HCT116 (cell line): ENCODE measurements around the gene PPM1E. TPM values are rescaled to one million over a fixed set of nuclear protein-coding genes. Genes with fewer than 3 reads are reported as not detected.

Source experiments
- ATAC-seq: fragments of 200-7000 bp; cut with Tn5 transposase; 2 replicates; pipeline ENCODE4 v1.9.1; 2020; ENCODE audit warnings: mild to moderate bottlenecking, moderate library complexity
- BruUV-seq: library from RNA; stranded (reverse); fragments of 400-500 nt; replicated peaks from 2 replicates; lab custom pipeline; 2021; lab: Mats Ljungman, UMichigan
- CTCF ChIA-PET: fragments of 300-600 bp; sonication (Branson Sonifier 250); formaldehyde crosslinking; loops from one replicate; lab custom pipeline; 2021; ENCODE audit warnings: antibody characterized with exemption; lab: Charles Lee
- POLR2A ChIA-PET: fragments of 300-600, 350-600 bp; sonication (Branson Sonifier 250); formaldehyde crosslinking; loops from one replicate; lab custom pipeline; 2021; ENCODE audit warnings: antibody characterized with exemption; lab: Charles Lee
- RAD21 ChIA-PET, 2 experiments: fragments of 300-600 bp; sonication (Branson Sonifier 250); formaldehyde crosslinking; loops; one replicate each; lab custom pipeline; 2023; ENCODE audit warnings: low total read pairs in 2 of 2; ENCODE audit not compliant: uncharacterized antibody in 2 of 2, unreplicated experiment in 2 of 2, low non-redundant PET in 1 of 2; lab: Charles Lee
- DNase-seq: peaks from one replicate; pipeline ENCODE4 v3.0.0-alpha.2; 2010; ENCODE audit warnings: low read depth, low spot score
- H2AFZ ChIP-seq: fragments of 200-600 bp; shearing (Covaris generic), sonication (generic); 2 replicates; pipeline ENCODE4 v1.6.1; 2017; ENCODE audit warnings: low read depth, mixed run types, mixed read lengths, antibody characterized with exemption, low read length; ENCODE audit not compliant: poor library complexity, severe bottlenecking
- H3K27ac ChIP-seq: 2 replicates; pipeline ENCODE4 v1.5.1; 2012; ENCODE audit warnings: low read depth, low read length
- H3K27me3 ChIP-seq: fragments of 200-600 bp; sonication (generic); 2 replicates; pipeline ENCODE4 v1.6.1; 2016; ENCODE audit warnings: mixed run types, low read length, mixed read lengths; ENCODE audit not compliant: insufficient read depth
- H3K36me3 ChIP-seq, 2 experiments: fragments of 200-500 bp in 1 of 2; fragments of 200-600 bp in 1 of 2; sonication (Bioruptor generic) in 1 of 2; sonication (generic) in 1 of 2; 2 replicates each; pipeline versions ENCODE4 v1.5.1 to v1.6.1; 2014 to 2016; ENCODE audit warnings: low read length in 2 of 2, inconsistent platforms in 1 of 2, mixed read lengths in 1 of 2, mixed run types in 1 of 2; ENCODE audit not compliant: insufficient read depth in 2 of 2, control insufficient read depth in 1 of 2
- H3K4me1 ChIP-seq, 2 experiments: fragments of 200-600 bp in 1 of 2; sonication (generic) in 1 of 2; 2 replicates each; pipeline versions ENCODE4 v1.5.1 to v1.6.1; 2012 to 2017; ENCODE audit warnings: low read length in 2 of 2, inconsistent platforms in 1 of 2, mild to moderate bottlenecking in 1 of 2, mixed read lengths in 1 of 2, mixed run types in 1 of 2, moderate library complexity in 1 of 2; ENCODE audit not compliant: insufficient read depth in 2 of 2, control insufficient read depth in 1 of 2
- H3K4me2 ChIP-seq: fragments of 200-600 bp; sonication (generic); 2 replicates; pipeline ENCODE4 v1.6.1; 2017; ENCODE audit warnings: mixed run types, low read length, mixed read lengths
- H3K4me3 ChIP-seq, 2 experiments: fragments of 200-600 bp in 1 of 2; sonication (generic) in 1 of 2; replicated peaks in 1 of 2; 2 replicates each; pipeline ENCODE4 v1.5.1; 2011 to 2016; ENCODE audit warnings: low read length in 2 of 2, control low read depth in 1 of 2, low read depth in 1 of 2, mild to moderate bottlenecking in 1 of 2, mixed read lengths in 1 of 2, mixed run types in 1 of 2
- H3K79me2 ChIP-seq: fragments of 200-600 bp; sonication (generic); 2 replicates; pipeline ENCODE4 v1.6.1; 2017; ENCODE audit warnings: mild to moderate bottlenecking, mixed run types, low read length, moderate library complexity, mixed read lengths; ENCODE audit not compliant: insufficient read depth
- H3K9ac ChIP-seq: fragments of 200-600 bp; sonication (generic); 2 replicates; pipeline ENCODE4 v1.6.1; 2016; ENCODE audit warnings: low read length, mixed read lengths
- H3K9me2 ChIP-seq: fragments of 200-600 bp; sonication (generic), shearing (Covaris generic); 2 replicates; pipeline ENCODE4 v1.6.1; 2017; ENCODE audit warnings: mixed run types, mild to moderate bottlenecking, moderate library complexity; ENCODE audit not compliant: insufficient read depth
- H3K9me3 ChIP-seq, 2 experiments: fragments of 200-500 bp in 1 of 2; fragments of 200-600 bp in 1 of 2; sonication (Bioruptor generic) in 1 of 2; sonication (generic) in 1 of 2; 2 replicates each; pipeline ENCODE4 v1.6.1; 2014 to 2017; ENCODE audit warnings: low read length in 2 of 2, mixed read lengths in 2 of 2, inconsistent platforms in 1 of 2, low read depth in 1 of 2, mild to moderate bottlenecking in 1 of 2, mixed run types in 1 of 2, moderate library complexity in 1 of 2; ENCODE audit not compliant: control insufficient read depth in 1 of 2, insufficient read depth in 1 of 2
- H4K20me1 ChIP-seq: fragments of 200-600 bp; sonication (generic), shearing (Covaris generic); 2 replicates; pipeline ENCODE4 v1.6.1; 2017; ENCODE audit warnings: mixed run types, mild to moderate bottlenecking, moderate library complexity; ENCODE audit not compliant: insufficient read depth
- ATF3 ChIP-seq: IDR thresholded peaks from 2 replicates; pipeline ENCODE4 v1.6.1; 2012
- CBX3 ChIP-seq: IDR thresholded peaks from 2 replicates; pipeline ENCODE4 v1.6.1; 2012; ENCODE audit warnings: low read depth
- CEBPB ChIP-seq: IDR thresholded peaks from 2 replicates; pipeline ENCODE4 v1.6.1; 2012; ENCODE audit warnings: low read depth
- EZH2 ChIP-seq: fragments of 200-600 bp; sonication (generic); IDR thresholded peaks from 2 replicates; pipeline ENCODE4 v1.6.1; 2017; ENCODE audit warnings: antibody characterized with exemption, mixed run types
- EZH2phosphoT487 ChIP-seq: fragments of 200-600 bp; IDR thresholded peaks from 2 replicates; pipeline ENCODE4 v1.6.1; 2018; ENCODE audit warnings: antibody characterized with exemption, borderline replicate concordance
- POLR2AphosphoS5 ChIP-seq: IDR thresholded peaks from 2 replicates; pipeline ENCODE4 v1.6.1; 2011; ENCODE audit warnings: mild to moderate bottlenecking, low read depth, low read length, moderate library complexity
- SP1 ChIP-seq: IDR thresholded peaks from 2 replicates; pipeline ENCODE4 v1.6.1; 2012; ENCODE audit warnings: low read depth
- YY1 ChIP-seq: IDR thresholded peaks from 2 replicates; pipeline ENCODE4 v1.6.1; 2011; ENCODE audit warnings: low read length, low read depth, moderate library complexity, mild to moderate bottlenecking; ENCODE audit not compliant: insufficient replicate concordance; ENCODE audit errors: extremely low read depth
- intact Hi-C: fragments of 100-400 bp; cut with micrococcal nuclease; formaldehyde crosslinking; loops from 2 replicates; pipeline ENCODE4 v1.10.0; 2022
- total RNA-seq: library from RNA; stranded (reverse); gene quantifications from one replicate; pipeline ENCODE4 v1.2.1, GENCODE V29; 2021; ENCODE audit not compliant: unreplicated experiment
- TF ChIP-seq, protein P1 (sequence below): IDR thresholded peaks from 2 replicates; pipeline ENCODE4 v1.6.1; 2012; ENCODE audit warnings: low read depth

The PPM1E gene
- total RNA-seq, 1 experiment from 2014 or later: 0.02 TPM

- TF ChIP-seq SP1 (no peak), CEBPB (no peak), EZH2 (no peak), EZH2phosphoT487 (no peak), ATF3 (no peak), CBX3 (no peak), POLR2AphosphoS5 (no peak), YY1 (no peak)
- TF ChIP-seq, protein P1, sequence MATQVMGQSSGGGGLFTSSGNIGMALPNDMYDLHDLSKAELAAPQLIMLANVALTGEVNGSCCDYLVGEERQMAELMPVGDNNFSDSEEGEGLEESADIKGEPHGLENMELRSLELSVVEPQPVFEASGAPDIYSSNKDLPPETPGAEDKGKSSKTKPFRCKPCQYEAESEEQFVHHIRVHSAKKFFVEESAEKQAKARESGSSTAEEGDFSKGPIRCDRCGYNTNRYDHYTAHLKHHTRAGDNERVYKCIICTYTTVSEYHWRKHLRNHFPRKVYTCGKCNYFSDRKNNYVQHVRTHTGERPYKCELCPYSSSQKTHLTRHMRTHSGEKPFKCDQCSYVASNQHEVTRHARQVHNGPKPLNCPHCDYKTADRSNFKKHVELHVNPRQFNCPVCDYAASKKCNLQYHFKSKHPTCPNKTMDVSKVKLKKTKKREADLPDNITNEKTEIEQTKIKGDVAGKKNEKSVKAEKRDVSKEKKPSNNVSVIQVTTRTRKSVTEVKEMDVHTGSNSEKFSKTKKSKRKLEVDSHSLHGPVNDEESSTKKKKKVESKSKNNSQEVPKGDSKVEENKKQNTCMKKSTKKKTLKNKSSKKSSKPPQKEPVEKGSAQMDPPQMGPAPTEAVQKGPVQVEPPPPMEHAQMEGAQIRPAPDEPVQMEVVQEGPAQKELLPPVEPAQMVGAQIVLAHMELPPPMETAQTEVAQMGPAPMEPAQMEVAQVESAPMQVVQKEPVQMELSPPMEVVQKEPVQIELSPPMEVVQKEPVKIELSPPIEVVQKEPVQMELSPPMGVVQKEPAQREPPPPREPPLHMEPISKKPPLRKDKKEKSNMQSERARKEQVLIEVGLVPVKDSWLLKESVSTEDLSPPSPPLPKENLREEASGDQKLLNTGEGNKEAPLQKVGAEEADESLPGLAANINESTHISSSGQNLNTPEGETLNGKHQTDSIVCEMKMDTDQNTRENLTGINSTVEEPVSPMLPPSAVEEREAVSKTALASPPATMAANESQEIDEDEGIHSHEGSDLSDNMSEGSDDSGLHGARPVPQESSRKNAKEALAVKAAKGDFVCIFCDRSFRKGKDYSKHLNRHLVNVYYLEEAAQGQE: no peak
- H3K4me1 ChIP-seq: peaks cover 4 to 8% of the 10 kb centered on the region in 2 experiments; a peak in 3 of 4 replicates
- ChIA-PET CTCF (no interaction called here), RAD21 (no interaction called here), POLR2A (no interaction called here)
- no TSS peak for BruUV-seq
- no peaks in the 10 kb centered on the region for H3K27me3 ChIP-seq
- H3K79me2 ChIP-seq: no peaks in the 10 kb centered on the region
- no peak overlapping the region for H3K4me3 ChIP-seq
- no peaks in the 10 kb centered on the region for H3K9me2 ChIP-seq
- DNase-seq (no peak), ATAC-seq (no peak)
- H4K20me1 ChIP-seq: no peaks in the 10 kb centered on the region
- no peaks in the 10 kb centered on the region for H3K9me3 ChIP-seq
- intact Hi-C loops: no loop called here
- no peak overlapping the region for H3K27ac ChIP-seq
- 0 out of 4 replicates have a peak, but pooled peaks cover 0 to 3% of the 10 kb centered on the region in 2 experiments for H3K36me3 ChIP-seq
- no peak overlapping the region for H3K4me2 ChIP-seq
- H3K9ac ChIP-seq: no peak overlapping the region
- H2AFZ ChIP-seq: no peak overlapping the region
Measured at GRCh38 chr17:58734040-58734439, 21.6 kb upstream of the PPM1E start.
